ENCODE data around the gene UCP2. TPM values are rescaled to one million over a fixed set of nuclear protein-coding genes. Genes with fewer than 3 reads are reported as not detected.

Gene UCP2
- total and polyA plus RNA-seq, 10 of the 15 experiments (the other 5 are each of a cell fraction or from before 2014, with no cell fraction given): 32.9 to 248 (median 154) TPM

GRCh38 chr11:73997120-73997770 lies 14.6 kb upstream of the UCP2 start:
- SMC1A ChIA-PET (ENCODE audit: uncharacterized antibody, unreplicated experiment): interaction anchor here (0.6 to 1.9 kb wide), 12 partner anchors 15 to 1771 kb away, joined by 3 to 17 read pairs (median 3); partner anchors contain the start of gene UCP2
- RAD21 ChIA-PET (ENCODE audit: unreplicated experiment): interaction anchor here (1.0 to 1.9 kb wide), 7 partner anchors 14 to 66 kb away, joined by 3 to 8 read pairs (median 4); partner anchors contain the start of gene UCP2
- H3K4me1 ChIP-seq (ENCODE audit: control insufficient read depth, insufficient read depth, low read length): peaks cover 53% of the 10 kb centered on the region
- no peak for DNase-seq (ENCODE audit: low read depth, low spot score)
- H3K4me3 ChIP-seq: no peak overlapping the region
- no peaks in the 10 kb centered on the region for H3K27me3 ChIP-seq (replicated peaks in 1 of 2; ENCODE audit: control insufficient read depth in 2 of 2, insufficient read depth in 2 of 2, low read length in 1 of 2)
- peak; percentile 28 for ATAC-seq
- CTCF ChIA-PET: interaction anchor here (0.7 to 2.5 kb wide), 4 partner anchors 11 to 174 kb away, joined by 3 to 5 read pairs (median 4); no protein-coding TSS in a partner anchor
- H4K20me1 ChIP-seq (ENCODE audit: control insufficient read depth, insufficient read depth): no peaks in the 10 kb centered on the region
- no peaks in the 10 kb centered on the region for H3K9me3 ChIP-seq (replicated peaks; ENCODE audit: control insufficient read depth, insufficient read depth, low read length)
- TF ChIP-seq CTCF (IDR thresholded peaks at IDR 0.05 in 2 of 3, conservative IDR thresholded peaks at IDR 0.05 in 1 of 3; ENCODE audit: control insufficient read depth in 2 of 3, extremely low read depth in 1 of 3, insufficient read depth in 1 of 3, low read depth in 3 of 3, low read length in 3 of 3) (peak in 1 of 3 experiments; percentile 12; a peak in 1 of 6 replicates), EED (IDR thresholded peaks at IDR 0.05; ENCODE audit: low read depth) (peak; percentile 30; the same call in 1 of the 2 replicates), RAD21 (IDR thresholded peaks at IDR 0.05; ENCODE audit: insufficient read depth, low read depth, low read length) (0 out of 2 replicates have a peak, but pooled peaks have one; percentile 5), PAX5 (IDR thresholded peaks at IDR 0.05; ENCODE audit: borderline replicate concordance, low read depth, low read length) (peak; percentile 85; the same call in 1 of the 2 replicates), NR2F1 (conservative IDR thresholded peaks at IDR 0.05) (0 out of 2 replicates have a peak, but pooled peaks have one; percentile 10), ESRRA (IDR thresholded peaks at IDR 0.05; ENCODE audit: low read length) (no peak)
- peak overlapping the region; percentile 36; the same call in 1 of the 2 replicates for H3K27ac ChIP-seq (ENCODE audit: control insufficient read depth, insufficient read depth)
- 2% methylated on average over 3 of the region's 6 CpGs for WGBS (ENCODE audit: insufficient coverage, insufficient replicate concordance, low lambda C conversion rate, missing lambda C conversion rate)
- no peak overlapping the region for H3K9ac ChIP-seq (ENCODE audit: control insufficient read depth, insufficient read depth, low read length)
- no peaks in the 10 kb centered on the region for H3K36me3 ChIP-seq (ENCODE audit: control insufficient read depth in 2 of 2, insufficient read depth in 2 of 2, low read length in 1 of 2)
- no peak for FAIRE-seq
- POLR2A ChIA-PET: interaction anchor here (0.7 to 1.5 kb wide), 4 partner anchors 10 to 23 kb away, joined by 3 to 13 read pairs (median 6); no protein-coding TSS in a partner anchor
- H3K4me2 ChIP-seq (ENCODE audit: control insufficient read depth, insufficient read depth): peak overlapping the region; percentile 74
- intact Hi-C loops (cut with micrococcal nuclease; ENCODE audit: unreplicated experiment) (loop anchor here (2.0 to 10.0 kb wide), 2 partner anchors 14 to 1818 kb away; partner anchors contain the start of gene UVRAG), in situ Hi-C loops (cut with MboI) (no loop called here)
- H2AFZ ChIP-seq (ENCODE audit: control insufficient read depth, low read depth, low read length): peak overlapping the region; percentile 1; the same call in 1 of the 2 replicates
- no TSS peak for BruUV-seq (replicated peaks)
- H3K79me2 ChIP-seq (ENCODE audit: control insufficient read depth, insufficient read depth, low read length): no peaks in the 10 kb centered on the region

All from GM12878 (cell line).